ENCODE measurements around the gene ADPGK. TPM values are rescaled to one million over a fixed set of nuclear protein-coding genes. Genes with fewer than 3 reads are reported as not detected.

Gene ADPGK
- total and polyA plus RNA-seq, 7 donors = 10.2 to 41.1 (median 25.2) TPM

DNA sequence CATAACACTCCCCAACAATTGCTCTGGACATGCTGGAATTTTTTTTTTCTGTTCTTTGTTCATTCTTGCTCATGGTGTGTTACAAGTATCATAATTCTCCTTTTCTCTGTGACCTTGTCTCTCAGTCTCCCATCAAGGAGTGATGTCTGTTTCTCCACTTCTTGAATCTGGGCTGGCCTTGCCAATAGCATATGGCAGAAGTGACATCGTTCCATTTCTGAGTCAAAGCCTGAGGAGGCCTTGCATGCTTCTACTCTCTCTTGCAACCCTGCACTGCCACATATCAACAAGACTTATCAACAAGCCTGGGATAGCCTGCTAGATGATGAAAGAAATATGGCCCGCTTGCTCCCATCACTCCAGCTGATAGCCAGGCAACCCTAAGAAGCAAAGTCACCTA is 8.9 kb upstream of the ADPGK start:
- WGBS, 2 donors = 93 to 95% methylated on average over 2 of the region's 2 CpGs
- Histone ChIP-seq H3K27ac (no peak overlapping the region), H3K4me3 (no peak overlapping the region), H3K36me3 (no peaks in the 10 kb centered on the region), H3K27me3 (no peaks in the 10 kb centered on the region), H3K9me3 (no peaks in the 10 kb centered on the region), H3K4me1 (peaks cover 0 to 11% (median 7%) of the 10 kb centered on the region in 4 donors)
- no peak for TF ChIP-seq EP300 (IDR thresholded peaks at IDR 0.05)
- no peak for TF ChIP-seq POLR2A (IDR thresholded peaks at IDR 0.05)
- TF ChIP-seq, protein P1, sequence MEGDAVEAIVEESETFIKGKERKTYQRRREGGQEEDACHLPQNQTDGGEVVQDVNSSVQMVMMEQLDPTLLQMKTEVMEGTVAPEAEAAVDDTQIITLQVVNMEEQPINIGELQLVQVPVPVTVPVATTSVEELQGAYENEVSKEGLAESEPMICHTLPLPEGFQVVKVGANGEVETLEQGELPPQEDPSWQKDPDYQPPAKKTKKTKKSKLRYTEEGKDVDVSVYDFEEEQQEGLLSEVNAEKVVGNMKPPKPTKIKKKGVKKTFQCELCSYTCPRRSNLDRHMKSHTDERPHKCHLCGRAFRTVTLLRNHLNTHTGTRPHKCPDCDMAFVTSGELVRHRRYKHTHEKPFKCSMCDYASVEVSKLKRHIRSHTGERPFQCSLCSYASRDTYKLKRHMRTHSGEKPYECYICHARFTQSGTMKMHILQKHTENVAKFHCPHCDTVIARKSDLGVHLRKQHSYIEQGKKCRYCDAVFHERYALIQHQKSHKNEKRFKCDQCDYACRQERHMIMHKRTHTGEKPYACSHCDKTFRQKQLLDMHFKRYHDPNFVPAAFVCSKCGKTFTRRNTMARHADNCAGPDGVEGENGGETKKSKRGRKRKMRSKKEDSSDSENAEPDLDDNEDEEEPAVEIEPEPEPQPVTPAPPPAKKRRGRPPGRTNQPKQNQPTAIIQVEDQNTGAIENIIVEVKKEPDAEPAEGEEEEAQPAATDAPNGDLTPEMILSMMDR (IDR thresholded peaks at IDR 0.05) = no peak
- no peak for TF ChIP-seq POLR2AphosphoS5 (IDR thresholded peaks at IDR 0.05)
- DNase-seq = no peak
- intact Hi-C loops (cut with DNase I) = no loop called here

DNA sequence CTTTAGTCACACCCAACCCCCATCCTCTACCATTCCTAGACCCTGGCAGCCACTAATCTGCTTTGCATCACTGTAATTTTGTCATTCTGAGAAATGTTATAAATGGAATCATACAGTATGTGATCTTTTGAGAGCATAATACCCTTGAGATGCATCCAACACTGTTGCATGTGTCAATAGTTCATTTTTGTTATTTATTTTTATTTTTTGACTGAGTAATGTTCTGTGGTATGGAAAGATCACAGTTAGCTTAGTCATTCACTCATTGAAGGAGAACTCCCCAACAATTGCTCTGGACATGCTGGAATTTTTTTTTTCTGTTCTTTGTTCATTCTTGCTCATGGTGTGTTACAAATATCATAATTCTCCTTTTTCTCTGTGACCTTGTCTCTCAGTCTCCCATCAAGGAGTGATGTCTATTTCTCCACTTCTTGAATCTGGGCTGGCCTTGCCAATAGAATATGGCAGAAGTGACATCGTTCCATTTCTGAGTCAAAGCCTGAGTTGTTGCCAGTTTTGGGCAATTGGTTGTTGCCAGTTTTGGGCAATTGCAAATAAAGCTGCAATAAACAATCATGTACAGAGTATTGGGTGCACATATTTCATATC is 6.8 kb upstream of the ADPGK start:
- no peaks in the 10 kb centered on the region for H3K4me1 ChIP-seq
- H3K36me3 ChIP-seq = no peaks in the 10 kb centered on the region
- no peak for DNase-seq
- 35 to 88% methylated on average over 1 of the region's 1 CpG for WGBS, 2 donors
- H3K27me3 ChIP-seq = no peaks in the 10 kb centered on the region
- no peaks in the 10 kb centered on the region for H3K9me3 ChIP-seq
- intact Hi-C loops (cut with DNase I) = no loop called here
- no peak overlapping the region for H3K4me3 ChIP-seq
- TF ChIP-seq POLR2AphosphoS5 (IDR thresholded peaks at IDR 0.05) = no peak
- TF ChIP-seq EP300 (IDR thresholded peaks at IDR 0.05) = no peak
- TF ChIP-seq, protein P1 (IDR thresholded peaks at IDR 0.05) = no peak
- no peak for TF ChIP-seq POLR2A (IDR thresholded peaks at IDR 0.05)
- H3K27ac ChIP-seq = no peak overlapping the region

DNA sequence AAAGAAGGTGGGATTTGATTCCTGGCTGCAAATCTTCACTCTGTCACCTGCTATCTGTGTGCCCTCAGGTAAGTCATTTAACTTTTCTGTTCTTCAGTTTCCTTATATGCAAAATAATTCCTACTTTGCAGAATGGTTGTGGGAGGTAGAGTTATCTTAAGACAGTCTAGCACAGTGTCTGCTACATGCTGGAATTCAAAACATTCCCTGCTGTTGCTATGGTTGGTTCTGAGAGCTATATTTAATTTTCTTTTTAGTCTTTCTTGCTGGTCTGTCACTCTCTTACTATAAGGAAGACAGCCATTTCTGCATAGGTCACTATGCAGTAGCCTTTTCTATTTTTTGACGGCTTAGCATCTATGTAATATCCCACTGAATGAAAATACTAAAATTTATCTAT is 4.0 kb upstream of the ADPGK start:
- WGBS, 2 donors = 88 to 96% methylated on average over 1 of the region's 1 CpG

DNA sequence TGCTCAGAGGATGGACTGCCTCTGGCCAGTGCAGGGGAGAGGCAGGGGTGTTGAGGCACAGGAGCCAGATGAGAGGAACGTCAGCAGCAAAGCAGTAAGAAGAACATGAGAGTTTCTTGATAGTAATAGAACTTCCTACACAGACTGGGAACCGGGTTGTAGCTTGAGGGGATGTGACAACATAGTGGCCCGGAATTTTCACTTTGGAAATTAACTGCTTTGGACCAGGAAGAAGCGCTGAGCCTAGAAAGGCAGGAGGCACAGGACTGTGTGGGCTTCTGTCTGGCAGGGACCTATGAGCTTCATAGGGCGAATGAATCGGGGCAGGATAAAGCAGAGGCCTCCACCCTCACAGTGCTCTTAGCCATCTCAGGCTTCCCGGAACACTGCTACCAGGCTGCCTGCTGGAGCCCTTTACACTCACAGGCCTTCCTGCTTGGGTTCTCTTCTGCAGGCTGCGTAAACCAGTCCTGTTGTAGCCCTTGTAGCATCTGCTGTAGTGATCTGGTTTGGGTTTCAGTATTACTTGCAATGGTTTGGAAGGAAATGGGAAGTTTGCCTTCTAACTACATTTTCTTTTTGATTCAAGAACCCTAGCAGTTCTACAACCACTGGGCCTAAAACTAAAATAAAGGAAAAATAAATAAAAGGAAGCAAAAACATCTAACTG is 3.3 kb upstream of the ADPGK start:
- H3K4me3 ChIP-seq = no peak overlapping the region
- no peaks in the 10 kb centered on the region for H3K9me3 ChIP-seq
- H3K36me3 ChIP-seq = no peaks in the 10 kb centered on the region
- 90 to 91% methylated on average over 8 of the region's 8 CpGs for WGBS, 2 donors
- TF ChIP-seq POLR2A (IDR thresholded peaks at IDR 0.05) (no peak), EP300 (IDR thresholded peaks at IDR 0.05) (no peak)
- H3K27me3 ChIP-seq = no peaks in the 10 kb centered on the region
- peak overlapping the region in 1 of 4 donors; percentile 3 for H3K27ac ChIP-seq
- peaks cover 0 to 18% (median 17%) of the 10 kb centered on the region in 4 donors for H3K4me1 ChIP-seq
- intact Hi-C loops (cut with DNase I) = no loop called here
- DNase-seq = no peak

More for the DNA sequence above, 4.0 kb upstream of the ADPGK start:
- no peak for DNase-seq
- peak overlapping the region in 1 of 4 donors; percentile 28 for H3K27ac ChIP-seq
- no peaks in the 10 kb centered on the region for H3K9me3 ChIP-seq
- intact Hi-C loops (cut with DNase I) = no loop called here
- TF ChIP-seq EP300 (IDR thresholded peaks at IDR 0.05) (no peak), POLR2A (IDR thresholded peaks at IDR 0.05) (no peak), POLR2AphosphoS5 (IDR thresholded peaks at IDR 0.05) (no peak)
- TF ChIP-seq, protein P1 (IDR thresholded peaks at IDR 0.05) = no peak
- H3K4me3 ChIP-seq = no peak overlapping the region
- no peaks in the 10 kb centered on the region for H3K36me3 ChIP-seq
- H3K27me3 ChIP-seq = no peaks in the 10 kb centered on the region
- peaks cover 0 to 11% (median 10%) of the 10 kb centered on the region in 4 donors for H3K4me1 ChIP-seq

DNA sequence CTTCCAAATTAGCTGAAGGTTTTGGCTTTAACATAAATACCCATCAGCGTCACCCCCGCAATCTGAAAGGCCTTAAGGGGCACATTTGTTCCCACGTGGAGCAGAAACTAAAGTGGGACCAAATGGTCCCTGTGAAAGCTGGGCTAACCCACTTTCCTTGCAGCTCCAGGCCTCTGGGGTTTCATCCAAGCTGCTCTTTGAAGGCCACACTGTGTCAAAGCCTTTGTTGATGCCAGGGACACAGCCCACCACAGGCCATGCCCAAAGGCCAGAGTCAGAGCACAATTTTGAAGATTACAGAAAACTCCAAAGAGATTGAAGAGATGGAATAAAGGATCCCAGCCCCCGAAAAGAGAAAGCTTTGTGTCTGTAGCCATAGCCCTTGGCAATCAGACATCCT is 2.7 kb upstream of the ADPGK start:
- no peak for DNase-seq
- peaks cover 0 to 24% (median 20%) of the 10 kb centered on the region in 4 donors for H3K4me1 ChIP-seq
- WGBS, 2 donors = 92 to 96% methylated on average over 4 of the region's 4 CpGs
- intact Hi-C loops (cut with DNase I) = no loop called here
- no peaks in the 10 kb centered on the region for H3K9me3 ChIP-seq
- no peaks in the 10 kb centered on the region for H3K27me3 ChIP-seq
- H3K36me3 ChIP-seq = no peaks in the 10 kb centered on the region
- TF ChIP-seq POLR2A (IDR thresholded peaks at IDR 0.05) (no peak), POLR2AphosphoS5 (IDR thresholded peaks at IDR 0.05) (no peak), EP300 (IDR thresholded peaks at IDR 0.05) (no peak)
- TF ChIP-seq, protein P1 (IDR thresholded peaks at IDR 0.05) = no peak
- H3K4me3 ChIP-seq = no peak overlapping the region
- peak overlapping the region in 1 of 4 donors; percentile 12 for H3K27ac ChIP-seq
